Caki2 (cell line): Measurements from ENCODE around the gene GPRC5C. TPM values are rescaled to one million over a fixed set of nuclear protein-coding genes. Genes with fewer than 3 reads are reported as not detected.
"Not testable (repeated sequence)": the region's sequence is repeated elsewhere in the genome, so short reads cannot be mapped to it uniquely, and the experiment has no call there.

Experiments used
- DNase-seq: peaks from one replicate; pipeline ENCODE4 v3.0.0-alpha.2; 2015; ENCODE audit warnings: low read depth
- in situ Hi-C: cut with HindIII; loops from 2 replicates; pipeline ENCODE4 v1.10.0; 2016; ENCODE audit warnings: low sequenced_read_pairs, low pct_unique_long_range_greater_than_20kb, mixed read lengths
- total RNA-seq: library from RNA; depleted of rRNA; stranded (reverse); fragments of >200 nt; shearing (Covaris generic); gene quantifications from 2 replicates; pipeline ENCODE4 v1.2.3, GENCODE V29; 2014; ENCODE audit warnings: low replicate concordance

Gene GPRC5C
- total RNA-seq, 1 experiment from 2014 or later = 424 TPM

DNA sequence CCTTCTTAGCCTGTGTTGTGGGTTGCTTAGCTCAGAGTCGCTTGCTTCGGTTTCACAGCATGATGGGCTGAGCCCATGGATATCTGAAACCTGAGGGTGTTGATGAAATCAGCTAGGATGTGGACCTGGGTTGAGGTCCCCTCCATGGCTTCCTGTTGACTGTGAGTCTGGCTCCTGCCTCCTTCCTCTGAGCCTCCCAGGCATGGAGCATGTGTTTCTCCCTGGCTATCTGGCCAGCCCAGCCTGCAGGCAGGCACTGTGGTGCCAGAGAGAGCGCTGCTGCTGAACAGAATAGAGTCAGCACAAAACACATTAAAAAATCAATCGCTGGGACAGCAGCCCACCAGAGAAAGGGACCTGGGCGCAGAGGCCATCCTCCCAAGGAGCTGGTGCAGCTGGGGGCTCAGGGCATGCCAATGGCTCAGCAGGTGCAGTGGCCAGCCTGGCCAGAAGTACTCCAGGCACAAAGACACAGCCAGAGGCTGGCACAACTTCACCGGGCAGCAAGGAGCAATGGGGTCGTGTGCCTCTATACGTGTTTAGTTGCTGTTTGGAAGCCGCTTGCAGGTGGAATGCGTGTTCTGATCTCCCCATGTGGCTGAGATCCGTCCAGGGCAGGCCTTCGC, 28.3 kb upstream of the GPRC5C start:
- in situ Hi-C loops = no loop called here
- no peak for DNase-seq

DNA sequence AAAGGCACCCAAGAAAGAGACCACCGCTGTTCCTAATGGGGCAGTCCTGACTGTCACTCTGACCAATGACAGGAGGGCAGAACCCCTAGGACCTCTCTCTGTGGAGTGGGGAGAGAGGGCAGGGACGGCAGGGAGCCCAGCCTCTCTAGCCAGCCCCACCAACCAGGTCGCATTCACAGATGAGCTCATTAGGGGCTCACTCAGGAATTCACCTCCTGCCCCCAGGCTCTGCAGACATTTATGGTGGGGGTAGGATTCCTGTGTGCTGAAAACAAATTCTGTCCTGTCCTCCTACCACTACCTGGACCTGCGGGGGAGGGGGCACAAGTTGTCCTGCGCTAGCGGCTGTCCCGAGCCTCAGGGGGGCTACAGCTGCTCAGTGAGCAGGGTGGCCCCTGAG, 27.7 kb upstream of the GPRC5C start:
- no peak for DNase-seq
- in situ Hi-C loops = no loop called here

DNA sequence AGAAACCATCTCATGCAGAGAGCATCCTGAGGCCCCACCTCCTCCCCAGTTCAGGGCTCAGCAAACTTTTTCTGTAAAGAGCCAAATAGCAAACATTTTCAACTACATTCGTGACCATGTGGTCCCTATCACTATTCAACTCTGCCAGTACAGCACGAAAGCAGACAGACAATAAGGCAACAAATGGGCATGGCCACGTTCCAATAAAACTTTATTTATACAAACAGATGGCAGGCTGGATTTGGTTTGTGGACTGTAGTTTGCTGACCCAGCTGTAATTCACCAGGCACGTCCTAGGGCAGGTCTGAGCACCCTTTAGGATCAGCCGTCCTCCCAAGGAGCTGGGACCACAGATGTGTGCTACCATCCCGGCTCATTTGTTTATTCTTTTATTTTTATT, 27.1 kb upstream of the GPRC5C start:
- no peak for DNase-seq
- in situ Hi-C loops = no loop called here

DNA sequence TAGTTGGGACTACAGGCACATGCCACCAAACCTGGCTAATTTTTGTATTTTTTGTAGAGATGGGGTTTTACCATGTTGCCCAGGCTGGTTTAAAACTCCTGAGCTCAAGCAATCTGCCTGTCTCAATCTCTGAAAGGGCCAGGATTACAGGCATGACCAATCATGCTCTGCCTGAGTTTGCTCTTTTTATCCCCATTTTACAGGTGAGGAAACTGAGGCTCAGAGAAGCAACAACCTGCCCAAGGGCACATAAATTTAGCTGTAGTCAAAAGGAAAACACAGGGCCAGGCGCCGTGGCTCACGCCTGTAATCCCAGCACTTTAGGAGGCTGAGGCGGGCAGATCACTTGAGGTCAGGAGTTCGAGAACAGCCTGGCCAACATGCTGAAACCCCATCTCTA, 26.6 kb upstream of the GPRC5C start:
- in situ Hi-C loops, DNase-seq: not testable (repeated sequence)

DNA sequence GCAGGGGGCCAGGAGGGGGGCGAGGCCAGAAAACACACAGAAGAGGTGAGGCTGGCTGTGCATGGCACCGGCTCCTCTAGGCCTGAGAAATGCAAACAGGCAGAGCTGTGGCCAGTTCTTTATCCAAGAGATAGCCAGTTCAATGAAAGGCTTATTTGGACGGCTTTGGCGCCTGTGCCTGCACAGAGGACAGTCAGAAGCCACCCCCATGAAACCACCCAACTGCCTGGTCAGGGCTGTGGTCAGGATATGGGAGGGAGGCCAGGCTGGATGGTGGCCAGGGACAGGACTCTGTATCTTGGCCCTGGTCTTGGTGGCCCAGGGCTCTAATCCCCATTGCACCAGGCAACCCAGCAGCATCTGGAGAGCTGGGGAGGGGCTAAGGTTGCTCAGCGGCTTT, 24.5 kb upstream of the GPRC5C start:
- in situ Hi-C loops = no loop called here
- DNase-seq = no peak

DNA sequence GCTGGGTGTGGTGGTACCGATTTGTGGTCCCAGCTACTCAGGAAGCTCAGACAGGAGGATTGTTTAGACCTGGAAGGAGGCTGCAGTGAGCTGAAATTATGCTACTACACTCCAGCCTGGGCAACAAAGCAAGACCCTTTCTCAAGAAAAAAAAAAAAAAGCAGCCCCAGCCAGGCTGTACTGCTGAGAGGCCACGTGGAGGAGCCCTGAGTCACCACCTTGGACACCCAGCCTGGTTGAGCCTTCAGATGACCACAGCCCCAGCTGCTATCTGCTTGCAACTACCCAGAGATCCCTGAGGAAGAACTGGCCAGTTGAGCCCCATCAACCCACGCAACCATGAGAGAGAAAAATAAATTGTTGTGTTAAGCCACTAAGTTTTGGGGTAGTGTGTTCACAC, 23.6 kb upstream of the GPRC5C start:
- in situ Hi-C loops = no loop called here
- peak; percentile 46 for DNase-seq

DNA sequence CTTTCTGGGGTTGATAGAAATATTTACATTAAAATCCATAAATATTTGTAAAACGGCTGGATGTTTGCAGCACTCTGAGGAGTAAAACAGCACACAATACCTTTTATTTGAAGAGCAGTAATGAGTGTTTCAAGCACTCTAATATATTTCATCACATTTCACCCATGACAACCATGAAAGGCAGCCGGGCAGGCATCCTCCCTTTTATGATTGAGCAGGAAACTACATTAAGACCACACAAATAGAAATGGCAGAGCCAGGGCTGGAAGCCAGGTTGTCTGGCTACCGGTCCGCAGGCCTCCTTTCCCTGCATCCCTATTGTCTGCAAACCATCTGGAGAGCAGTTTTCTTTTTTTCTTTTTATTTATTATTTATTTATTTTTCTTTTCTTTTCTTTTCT, 23.1 kb upstream of the GPRC5C start:
- DNase-seq = no peak

DNA sequence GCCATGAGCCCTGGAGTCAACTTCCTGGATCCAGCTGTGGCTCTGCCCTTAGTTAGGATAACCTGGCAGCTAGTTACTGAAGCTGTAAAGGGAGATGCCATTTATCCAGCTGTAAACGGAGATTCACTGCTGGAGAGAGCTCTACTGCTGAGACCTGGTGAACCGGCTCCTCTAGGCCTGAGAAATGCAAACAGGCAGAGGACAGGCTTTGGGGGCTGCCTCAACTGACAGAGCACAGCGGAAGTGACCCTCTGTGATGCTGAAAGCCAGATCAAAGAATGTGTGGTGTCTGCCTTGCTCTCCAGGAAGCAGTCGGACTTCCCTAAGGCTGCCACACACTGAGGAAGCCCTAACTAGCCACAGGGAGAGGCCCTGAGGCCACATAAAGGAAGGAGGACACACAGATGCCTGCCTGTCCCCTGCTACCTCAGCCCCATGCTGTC, 21.9 kb upstream of the GPRC5C start:
- no peak for DNase-seq
- in situ Hi-C loops = no loop called here

More for the DNA sequence above, 23.1 kb upstream of the GPRC5C start:
- in situ Hi-C loops = no loop called here

DNA sequence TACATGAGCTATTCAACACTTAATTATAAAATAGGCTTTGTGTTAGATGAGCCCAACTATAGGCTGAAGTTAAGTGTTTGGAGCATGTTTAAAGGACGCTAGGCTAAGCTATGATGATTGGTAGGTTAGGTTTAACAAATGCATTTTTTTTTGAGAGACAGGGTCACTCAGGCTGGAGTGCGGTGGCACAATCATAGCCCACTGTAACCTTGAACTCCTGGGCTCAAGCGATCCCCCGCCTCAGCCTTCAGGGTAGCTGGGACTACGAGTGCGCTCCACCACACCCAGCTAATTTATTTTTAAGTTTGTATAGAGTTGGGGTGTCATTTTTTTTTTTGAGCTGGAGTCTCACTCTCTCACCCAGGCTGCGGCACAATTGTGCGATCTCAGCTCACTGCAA, 19.3 kb upstream of the GPRC5C start:
- in situ Hi-C loops = no loop called here
- no peak for DNase-seq

DNA sequence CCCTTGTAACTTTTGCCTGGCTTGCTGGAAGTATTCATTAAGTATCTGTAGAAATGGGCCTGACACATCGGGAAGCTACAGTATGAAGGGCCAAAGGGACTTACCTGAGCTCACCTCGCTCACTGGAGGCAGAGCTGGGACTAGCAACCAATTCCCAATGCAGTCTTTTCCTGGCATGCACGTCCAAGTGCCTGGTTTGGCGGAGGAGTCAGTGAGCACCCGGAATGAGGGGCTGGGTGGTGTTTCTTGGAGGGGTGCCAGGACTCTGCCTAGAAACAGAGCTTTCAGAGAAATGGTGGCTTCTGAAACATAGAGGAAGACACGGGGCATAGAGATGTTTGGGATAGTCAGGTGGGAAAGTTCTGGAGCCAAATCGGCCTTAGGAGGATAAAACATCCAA, 18.4 kb upstream of the GPRC5C start:
- in situ Hi-C loops = no loop called here
- no peak for DNase-seq

DNA sequence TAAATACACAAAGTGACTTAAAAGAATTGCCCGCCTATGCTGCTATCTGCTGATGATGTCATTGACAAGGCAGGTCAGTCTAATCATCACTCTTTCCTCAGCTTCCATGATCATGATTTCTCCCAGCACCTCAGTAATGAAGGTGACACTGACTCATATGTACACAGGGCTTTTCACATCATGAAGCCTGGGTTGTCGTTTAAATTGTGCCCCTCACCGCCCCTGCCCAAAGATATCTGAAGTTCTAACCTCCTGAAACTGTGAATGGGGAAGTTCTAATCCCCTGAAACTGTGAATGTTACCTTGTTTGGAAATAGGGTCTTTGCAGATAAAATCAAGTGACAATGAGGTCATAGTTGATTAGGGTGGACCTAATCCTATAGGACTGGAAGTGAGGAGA, 17.4 kb upstream of the GPRC5C start:
- no peak for DNase-seq
- in situ Hi-C loops = no loop called here

DNA sequence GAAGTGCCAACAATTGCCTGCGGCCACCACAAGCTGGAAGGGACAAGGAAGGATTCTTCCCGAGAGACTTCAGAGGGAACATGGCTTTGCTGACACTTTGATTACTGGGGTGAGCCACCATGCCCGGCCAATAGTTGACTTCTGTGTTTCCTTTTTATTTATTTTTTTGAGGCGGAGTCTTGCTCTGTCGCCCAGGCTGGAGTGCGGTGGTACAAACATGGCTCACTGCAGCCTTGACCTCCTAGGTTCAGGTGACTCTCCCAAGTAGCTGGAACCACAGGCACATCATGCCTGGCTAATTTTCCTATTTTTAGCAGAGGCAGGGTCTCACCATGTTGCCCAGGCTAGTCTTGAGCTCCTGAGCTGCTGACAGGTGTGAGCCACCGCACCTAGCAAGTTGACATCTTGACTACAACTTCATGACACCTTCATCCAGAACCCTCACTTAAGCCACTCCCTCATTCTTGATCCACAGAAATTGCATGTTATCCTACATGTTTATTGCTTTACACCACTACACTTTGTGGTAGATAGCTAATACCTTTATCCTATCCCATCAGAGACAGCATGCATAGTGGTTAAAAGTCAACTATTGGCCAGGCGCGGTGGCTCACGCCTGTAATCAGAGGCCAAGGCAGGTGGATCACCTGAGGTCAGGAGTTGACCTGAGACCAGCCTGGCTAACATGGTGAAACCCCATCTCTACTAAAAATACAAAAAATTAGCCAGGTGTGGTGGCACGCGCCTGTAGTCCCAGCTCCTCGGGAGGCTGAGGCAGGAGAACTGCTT, 16.1 kb upstream of the GPRC5C start:
- in situ Hi-C loops = no loop called here
- DNase-seq = no peak

DNA sequence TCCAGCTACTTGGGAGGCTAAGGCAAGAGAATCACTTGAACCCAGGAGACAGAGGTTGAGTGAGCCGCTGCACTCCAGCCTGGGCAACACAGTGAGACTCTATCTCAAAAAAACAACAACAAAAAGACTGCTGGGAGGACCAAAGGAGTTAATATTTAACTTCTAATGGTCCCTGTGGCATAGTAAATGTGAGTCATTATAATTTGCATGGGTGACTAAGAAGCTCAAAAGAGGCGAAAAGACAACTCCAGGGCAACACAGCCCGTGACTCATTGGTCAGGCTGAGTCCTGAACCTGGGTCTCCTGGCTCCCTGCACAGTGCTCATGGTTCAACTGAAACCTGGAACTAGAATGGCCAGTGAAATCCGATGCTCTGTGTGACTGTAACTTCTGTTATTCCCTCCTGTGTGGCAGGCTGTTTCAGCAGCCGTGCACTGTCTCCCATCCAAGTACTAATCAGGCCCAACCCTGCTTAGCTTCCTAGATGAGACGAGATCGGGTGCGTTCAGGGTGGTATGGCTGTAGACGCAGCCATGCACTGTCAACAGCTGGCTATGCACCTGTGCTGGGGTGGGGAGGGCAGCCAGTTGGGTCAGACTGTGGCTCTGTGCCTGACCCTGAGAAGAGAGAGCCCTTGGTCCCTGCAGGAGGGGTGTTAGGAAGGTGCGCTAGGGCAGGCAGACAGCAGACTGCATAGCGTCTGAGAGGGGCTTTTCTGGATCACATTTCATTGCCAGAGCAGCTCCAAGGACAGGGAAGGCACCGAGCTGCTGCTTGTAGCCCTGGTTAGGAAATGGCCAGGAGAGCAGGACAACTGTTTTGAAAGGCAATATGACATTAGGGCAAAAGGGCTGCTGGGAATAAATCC, 14.5 kb upstream of the GPRC5C start:
- in situ Hi-C loops = no loop called here
- peak; percentile 89 for DNase-seq

DNA sequence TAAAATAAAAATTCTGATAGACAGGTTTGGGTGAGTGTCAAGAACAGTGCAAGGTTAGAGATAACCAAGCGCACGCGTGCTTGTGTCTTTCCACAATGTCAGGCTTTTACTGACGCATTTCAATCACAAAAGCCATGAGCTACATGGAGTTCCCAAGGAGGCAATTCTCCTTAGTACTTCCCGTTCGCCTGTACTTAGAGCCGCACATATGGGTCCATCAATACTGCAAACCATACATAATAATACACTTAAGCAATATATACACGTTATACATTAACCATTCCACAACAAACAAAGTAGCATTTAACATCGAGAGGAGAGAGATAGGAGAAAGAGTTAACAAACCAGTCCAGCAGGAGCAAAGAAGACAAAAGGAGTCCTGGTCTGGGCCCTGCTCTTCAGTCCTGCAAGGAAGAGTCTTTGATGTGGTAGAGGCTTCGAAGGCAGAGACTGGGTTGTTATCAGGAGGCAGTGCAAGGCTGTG, 11.9 kb upstream of the GPRC5C start:
- in situ Hi-C loops = no loop called here
- DNase-seq = no peak

DNA sequence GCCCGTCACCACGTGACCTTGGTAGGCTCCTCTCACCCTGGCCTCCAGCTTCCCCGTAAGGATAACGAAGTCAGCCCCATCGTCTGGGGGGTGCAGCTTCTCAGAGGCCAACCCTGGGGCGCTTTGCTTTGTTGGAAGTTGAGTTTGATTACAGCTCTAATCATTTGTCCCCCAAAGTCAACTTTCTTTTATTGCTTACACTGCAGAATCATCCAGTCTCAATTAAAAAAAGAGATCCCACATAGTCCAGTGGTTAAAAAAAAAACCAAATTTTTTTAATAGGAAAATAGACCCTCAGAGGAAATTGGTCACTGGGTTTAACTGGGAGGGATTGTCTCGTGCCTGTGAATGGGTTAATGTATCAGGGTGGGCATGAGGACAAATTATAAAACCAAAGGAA, 7.8 kb upstream of the GPRC5C start:
- in situ Hi-C loops = no loop called here
- no peak for DNase-seq

DNA sequence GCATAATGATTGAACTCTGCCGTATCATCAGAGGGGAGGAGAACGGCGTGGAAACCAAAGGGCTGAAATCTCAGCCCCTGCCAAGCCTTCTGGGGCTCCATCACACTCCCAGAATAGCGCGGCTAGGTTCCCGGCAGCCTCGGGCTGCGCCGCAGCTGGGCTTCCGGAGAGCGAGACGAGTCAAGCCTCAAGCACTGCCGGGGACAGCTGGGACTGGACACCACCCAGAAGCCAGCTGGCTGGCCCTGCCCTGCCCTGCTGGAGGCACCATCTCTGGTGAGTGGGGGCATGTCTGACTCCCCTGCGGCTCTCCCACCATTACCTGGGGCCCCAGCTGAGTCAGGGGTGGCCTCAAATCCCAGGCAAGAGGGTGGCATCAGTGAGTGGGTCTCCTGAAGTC, 7.2 kb upstream of the GPRC5C start:
- in situ Hi-C loops = no loop called here
- no peak for DNase-seq

DNA sequence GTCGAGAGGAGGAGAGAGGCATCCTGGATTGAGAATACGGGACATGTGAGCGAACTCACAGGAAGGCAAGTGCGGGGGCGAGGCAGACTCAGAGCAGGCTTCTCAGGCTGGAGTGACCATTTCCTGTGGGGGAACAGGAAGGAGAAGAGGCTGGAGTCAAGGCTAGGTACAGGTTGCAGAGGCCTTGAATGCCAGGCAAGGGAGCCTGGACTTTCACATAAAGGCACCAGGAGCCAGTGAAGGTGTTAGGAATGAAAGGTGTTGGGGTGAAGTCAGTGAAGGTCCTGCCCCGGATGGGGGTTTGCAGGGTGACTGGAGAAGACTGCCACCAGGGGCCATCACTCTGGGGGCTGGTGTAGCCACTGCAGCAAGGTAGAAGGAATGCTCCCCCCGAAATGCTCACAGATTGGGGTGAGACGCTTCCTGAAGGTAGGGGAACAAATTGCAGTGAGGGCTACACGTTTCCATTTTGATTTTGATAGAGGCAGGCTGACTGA, 5.3 kb upstream of the GPRC5C start:
- DNase-seq = no peak
- in situ Hi-C loops = no loop called here

DNA sequence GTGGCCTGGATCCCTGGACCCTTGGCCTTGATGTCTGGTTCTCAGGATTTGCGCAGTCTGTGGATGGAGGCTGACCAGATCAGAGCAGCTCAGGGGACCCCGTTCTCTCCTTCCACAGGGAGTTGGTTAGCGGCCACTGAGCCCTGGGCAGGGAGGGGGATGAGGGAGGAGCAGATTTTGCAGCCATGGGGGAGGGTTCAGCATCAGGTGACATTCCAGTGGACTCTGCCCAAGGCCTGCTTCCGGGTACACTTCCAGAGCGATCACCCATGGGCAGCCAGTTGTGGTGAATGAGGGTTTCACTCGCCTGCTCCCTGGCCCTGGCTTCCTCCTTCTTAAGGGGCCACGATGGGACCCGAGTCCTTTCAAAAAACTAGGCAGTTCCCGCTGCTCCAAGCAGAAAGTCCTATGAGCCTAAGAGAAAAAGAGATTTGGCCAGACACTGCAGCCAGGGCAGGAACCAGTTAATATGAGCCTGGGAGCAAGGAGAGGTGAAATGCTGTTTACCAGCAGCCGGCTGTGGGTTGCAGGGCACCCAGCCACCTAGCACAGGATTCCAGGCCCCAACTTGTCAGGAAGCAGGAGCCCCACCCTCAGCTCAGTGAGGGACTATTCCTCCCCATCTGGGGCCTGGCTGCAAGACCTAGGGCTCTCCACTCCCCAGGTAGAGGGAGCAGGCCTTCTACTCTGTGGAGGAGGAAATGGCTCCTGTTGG, 4.7 kb upstream of the GPRC5C start:
- in situ Hi-C loops = no loop called here
- DNase-seq = peak; percentile 85
